GM21526 (cell line): ENCODE results near the gene CERKL.

Experiments
- ATAC-seq: cut with Tn5 transposase; IDR thresholded peaks from one replicate; pipeline ENCODE4 v1.9.1; 2021; ENCODE audit warnings: moderate library complexity; ENCODE audit not compliant: unreplicated experiment, low FRiP score

CERKL gene

DNA sequence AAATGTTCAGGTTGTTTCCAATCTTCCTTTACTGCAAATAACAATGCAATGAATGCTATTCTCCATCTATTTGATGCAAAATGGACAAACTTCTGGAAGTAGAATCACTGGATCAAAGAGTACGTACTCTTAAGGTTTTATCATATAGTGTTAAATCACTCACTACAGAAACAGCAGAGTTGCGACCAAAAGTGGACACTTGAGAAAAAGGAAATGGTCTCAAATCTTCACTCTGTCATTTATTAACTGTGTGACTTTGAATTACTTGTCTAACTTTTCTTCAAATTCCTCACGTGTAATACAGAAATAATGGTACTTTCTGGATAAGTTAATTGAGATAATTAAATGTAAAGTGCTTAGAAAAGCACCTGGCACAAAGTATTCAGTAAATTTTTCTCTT is 78.1 kb downstream of the CERKL start:
- no peak for ATAC-seq

DNA sequence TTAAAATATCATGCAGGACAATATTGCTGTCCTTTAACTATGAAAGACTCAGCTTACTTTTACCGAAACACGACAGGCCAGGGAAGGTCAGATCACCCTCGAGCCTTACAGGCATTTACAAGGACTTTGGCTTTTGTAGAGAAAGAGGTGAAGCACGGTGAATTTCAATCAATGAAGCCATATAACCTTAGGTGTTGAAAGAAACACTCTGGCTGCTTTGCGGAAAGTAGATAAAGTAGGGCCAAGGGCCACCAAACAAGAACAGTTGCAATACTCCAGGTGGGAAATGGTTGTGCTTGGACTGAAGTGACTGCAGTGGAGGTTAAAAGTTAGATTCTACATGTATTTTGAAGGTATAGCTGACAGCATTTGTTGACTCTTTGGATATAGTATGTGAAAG is 80.5 kb downstream of the CERKL start:
- no peak for ATAC-seq

DNA sequence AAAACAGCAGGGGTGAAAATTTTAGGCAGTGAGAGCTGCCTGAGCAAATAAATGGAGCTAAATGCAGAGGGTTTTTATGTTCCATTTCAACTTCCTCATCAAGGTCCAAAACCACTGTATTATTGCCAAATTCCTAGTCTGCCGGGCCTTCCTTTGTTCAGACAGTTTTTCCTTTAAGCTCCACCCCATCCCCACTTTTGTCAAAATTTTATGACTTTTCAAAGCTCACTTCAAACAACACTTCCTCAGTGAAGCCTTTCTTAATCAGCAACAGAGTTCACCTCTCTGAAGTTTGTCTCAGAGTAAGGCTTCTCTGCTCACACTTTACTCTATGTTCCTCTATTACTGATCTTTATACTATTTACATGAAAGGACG is 81.3 kb downstream of the CERKL start:
- ATAC-seq: no peak

DNA sequence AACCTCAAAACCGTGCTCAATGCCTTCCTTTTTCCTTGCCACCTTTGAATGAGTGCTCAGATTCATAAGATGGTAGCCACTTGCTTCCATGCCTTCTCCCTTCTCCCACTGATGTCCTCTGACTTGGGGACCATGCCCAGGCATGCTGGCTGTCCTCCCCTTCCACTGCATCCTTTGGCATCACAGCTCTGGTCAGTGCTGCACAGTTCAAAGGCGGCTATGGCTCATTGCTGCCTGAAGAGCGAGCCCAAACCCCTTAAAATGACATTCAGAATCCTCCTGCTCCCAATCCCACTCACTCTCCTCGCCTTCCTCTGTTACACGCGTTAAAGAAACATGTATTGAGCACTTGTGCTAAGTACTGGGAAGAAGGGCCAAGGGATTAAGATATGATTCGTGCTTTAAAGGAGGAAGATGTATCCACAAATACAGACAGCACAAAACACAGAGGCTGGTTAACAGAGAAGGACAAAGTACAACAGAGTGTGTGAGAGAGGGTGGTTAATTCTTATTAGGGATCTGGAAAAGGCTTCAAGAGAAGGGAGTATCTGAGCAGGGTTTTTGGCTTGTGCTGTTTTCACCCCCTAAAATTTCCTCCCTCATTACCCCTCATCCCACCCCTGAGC is 81.8 kb downstream of the CERKL start:
- no peak for ATAC-seq

DNA sequence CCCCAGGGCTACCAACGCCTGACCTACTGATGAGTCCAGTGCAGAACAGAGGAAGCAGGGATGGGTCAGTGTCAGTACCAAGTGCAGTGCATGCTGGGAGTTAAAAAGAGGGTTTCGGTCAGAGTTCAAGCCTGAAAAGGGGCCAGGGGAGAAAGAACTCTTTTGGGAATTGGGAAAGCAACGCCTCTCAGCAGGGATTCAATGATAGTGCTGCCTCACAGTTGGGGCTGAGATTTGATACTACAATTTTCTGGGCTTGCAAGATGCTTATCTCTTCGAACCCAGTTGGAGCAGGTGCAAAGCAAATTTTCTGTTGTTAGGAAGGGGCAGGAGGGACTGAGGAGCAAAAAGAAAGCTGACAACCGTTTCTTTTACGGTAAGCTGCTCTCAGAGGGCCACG is 82.6 kb downstream of the CERKL start:
- ATAC-seq: no peak

DNA sequence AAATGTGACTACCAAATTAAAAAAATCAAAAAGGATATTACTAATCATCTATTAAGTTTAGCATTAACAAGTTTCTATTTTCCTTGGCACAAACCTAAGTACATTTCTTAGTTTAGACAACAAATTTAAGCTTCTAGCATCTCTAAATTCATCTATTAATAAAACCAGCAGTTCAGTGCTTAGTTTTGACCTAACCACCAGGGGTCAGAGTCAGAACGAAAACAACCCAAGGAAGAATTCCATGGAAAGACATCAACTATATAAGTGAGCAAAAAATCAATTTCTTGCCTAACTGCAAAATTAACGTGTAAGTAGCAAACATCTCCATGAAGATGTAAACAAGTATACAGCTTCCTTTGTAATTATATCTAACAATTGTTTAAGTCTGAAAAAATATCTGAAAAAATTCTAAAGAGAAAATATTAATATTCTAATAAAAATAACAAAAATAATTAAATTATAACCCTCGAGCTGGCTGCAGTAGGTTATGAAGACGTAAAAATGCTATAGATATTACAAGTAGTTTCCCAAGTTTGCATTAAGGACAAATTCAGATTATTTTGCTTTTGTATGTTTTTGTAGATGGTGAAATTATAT is 83.7 kb downstream of the CERKL start:
- ATAC-seq: no peak

DNA sequence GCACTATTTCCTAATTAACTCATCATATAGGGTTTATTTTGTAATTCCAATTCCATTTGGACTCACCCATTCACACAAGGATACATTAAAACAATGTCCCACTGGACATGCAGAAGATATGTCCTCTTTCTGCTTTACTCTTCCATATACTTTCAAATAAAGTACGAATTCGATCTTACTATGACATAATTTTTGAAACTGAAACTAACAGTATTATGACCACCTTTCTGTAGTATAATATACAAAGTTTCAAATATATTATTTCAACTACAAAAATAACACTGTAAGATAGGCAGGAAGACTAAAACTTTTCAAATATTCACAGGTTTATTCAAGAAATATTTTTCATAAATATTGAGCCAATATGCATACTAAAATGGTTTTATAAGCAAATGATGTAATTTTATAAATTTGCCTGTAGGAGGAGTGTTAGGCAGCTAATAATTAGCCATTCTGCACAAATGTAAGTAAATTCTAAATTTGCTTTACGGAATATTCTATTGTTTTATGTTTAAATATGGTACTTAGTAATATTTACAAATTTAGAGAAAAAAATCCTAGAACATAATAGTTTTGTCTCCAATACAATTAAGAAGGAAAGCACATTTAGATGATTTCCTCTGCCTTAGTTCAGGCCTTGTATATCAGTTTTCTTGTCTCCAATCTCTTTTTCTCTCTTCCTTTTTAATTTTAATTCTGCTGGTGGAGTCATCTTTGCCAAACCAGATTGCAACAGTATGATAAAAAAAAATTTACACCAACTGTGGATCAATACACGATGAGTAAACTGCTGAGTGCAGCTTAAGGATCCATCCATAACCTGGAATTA is 85.9 kb downstream of the CERKL start:
- ATAC-seq: no peak

DNA sequence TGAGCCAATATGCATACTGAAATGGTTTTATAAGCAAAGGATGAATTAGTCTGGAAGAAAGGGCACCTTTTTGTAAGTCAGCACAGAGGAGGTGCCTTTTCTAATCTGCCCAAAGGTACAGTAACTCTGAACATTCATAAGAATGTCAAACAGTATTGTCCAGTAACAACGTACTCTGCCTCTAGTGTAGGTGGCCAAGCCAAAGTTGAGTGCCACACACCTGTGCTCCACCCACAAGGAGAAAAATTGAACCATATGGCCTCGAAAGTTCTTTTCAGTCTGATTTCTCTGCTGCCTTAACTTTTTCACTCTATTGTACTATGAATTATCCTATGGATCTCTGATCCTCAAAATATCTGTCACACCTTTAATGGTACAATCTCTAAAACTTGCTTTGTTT is 86.8 kb downstream of the CERKL start:
- no peak for ATAC-seq

DNA sequence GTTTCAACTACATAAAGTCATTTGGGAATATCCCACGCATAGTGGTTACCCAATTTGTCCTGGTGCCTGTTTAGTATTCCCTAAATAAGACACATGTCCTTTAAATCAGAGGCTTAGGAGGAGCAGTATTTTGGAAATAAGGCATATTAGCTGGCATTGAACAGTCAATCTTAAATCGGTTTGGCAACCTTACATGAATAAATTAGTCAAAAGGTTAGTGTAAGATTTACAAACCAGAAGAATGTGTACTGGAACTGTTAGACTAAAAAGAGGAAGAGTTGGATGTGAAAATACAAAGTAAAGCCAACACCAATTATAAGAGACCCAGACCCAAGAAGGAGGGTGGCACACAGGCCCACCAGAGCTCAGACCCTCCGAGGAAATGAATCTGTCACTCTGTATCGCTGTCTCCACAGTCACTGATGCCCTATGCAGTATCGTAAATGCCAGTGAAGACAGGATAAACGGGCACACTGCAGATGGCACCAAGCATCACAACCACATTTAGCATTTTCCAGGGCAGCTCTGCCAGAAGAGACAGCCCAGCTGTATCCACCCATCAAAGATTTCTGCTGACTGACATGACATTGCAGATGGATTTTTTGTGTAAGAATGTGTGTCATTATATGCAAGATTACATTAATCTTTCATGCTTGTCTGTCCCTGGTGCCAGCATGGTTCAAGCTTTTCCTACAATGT is 90.4 kb downstream of the CERKL start:
- no peak for ATAC-seq

DNA sequence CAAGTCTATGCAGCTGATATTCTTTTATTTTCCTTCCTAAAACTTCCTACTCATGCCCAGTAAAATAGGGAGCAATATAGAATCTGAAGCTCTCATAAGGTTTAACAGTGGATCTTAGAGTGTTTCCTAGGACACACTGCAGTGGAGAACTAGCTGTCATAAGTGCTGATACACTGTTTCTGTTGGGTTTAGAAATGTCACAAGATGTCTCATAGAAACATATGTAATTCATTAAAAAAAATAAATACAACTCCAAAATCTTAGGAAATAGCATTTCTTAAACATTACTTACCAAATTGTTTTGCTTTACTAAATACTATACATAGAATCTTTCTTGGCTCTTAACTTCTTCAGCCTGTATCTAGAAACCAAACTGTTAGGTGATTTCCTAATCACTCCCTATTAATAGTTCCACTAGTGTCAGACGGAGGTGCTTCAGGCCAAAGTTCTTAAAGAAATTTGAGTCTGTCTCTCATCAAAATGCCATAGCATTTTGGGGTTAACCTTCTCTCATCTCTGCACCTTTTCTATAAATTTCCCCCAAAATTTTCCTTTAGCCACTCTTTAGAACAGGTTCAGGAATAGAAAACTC is 93.7 kb downstream of the CERKL start:
- no peak for ATAC-seq

DNA sequence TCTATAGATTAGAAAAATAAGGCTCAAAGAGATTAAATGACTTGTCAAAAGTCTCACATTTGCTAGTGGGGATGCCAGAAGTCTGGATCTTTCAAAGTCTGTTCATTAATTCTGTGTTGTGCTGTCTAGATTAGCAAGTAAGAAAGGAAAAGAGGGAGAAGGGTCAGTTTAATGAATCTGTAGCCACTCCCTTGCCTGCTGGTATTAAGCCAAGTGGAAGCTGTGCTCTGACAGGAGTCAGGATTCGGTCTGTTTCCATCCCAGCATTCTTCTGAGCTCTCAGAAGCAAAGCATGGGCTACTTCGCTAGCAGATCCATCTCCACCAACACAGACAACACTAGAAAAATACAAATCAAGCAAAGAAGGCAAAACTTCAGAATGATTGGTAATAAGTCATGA is 98.5 kb downstream of the CERKL start:
- ATAC-seq: no peak

DNA sequence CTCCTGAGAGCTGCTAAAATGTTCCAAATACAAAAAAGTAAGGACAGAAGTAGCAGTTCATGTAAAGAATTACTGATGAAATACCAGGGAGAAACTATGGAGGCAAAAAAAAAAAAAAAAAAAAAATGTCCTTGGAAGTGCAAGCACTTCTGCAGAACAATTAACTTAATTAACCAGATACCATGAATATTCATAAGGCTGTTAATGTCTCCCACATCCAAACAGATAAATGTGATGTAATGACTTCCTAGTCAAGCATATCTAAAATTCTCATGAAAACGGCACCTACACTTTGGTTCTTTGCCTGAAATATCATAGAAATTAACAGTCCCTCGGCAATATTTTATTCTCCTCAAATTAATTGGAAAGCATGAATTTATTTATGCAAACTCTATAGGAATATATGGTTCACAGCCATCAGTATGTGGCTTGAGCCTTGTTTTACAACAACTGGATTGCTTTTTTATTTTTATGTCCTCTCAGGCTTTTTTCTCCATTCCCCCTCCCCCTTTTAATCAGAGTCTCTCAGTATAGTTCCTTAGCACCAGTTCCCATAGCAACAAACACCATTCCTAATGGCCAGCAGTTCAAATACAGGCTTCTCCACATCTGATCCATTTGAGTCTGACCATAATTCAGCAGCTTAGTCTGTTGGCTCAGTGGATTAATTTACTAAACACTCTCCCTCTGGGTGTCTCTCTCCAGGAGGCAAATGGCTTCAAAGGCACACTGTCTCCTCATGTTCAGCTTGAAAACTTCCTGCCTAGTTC is 102.7 kb downstream of the CERKL start:
- ATAC-seq: no peak

DNA sequence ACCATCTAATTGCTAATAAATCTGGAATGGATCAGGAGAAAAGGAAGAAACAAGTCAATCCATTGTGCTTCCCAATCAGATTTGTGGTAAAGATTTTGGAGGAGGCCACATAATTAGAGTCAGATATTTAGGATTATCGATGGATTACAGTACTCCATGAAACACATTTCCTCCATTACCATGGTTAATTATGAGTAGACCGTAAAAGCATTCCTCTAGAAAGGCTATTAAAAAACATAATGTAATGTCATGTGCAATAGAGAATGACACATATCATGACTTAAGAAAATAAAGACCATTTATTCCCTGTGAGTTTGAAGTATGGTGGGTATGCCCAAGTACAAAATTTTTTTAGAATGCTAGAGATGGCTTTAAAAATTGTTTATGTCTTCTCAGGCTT is 103.7 kb downstream of the CERKL start:
- no peak for ATAC-seq

DNA sequence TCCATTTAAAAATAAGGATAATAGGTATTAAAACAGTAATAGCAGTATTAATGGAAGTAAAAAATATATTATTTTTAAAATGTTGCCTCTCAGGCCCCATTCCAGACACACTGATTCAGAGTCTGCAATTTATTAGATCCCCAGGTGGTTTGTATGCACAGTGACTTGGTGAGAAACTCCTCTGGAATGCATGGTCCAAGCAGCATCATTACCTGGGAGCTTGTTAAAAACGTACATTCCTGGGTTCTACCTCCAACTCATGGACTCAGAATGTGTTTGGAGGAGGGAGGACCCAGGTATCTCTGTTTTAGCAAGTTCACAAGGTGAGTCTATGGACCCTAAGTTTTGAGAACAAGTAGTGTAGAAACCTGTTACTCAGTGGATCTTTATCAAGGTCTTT is 104.1 kb downstream of the CERKL start:
- no peak for ATAC-seq

DNA sequence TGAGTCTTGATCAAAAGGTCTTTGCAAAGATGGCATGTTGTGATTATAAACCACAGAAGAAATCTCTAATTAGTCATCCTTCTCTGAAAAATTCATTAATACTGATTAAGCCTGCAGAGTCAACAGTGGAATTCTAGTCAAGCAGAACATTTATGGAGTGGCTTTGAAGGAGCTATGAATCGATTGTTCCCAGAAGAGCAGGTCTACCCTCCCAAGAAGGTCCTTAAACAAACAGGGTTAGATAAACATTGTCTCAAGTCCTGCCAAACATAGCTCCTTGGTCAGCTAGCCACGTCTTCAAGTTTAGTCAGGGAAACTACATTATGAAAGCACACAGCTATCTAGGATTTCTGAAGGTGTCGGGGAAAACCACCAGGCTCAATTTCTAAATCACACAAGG is 110.8 kb downstream of the CERKL start:
- ATAC-seq: no peak

DNA sequence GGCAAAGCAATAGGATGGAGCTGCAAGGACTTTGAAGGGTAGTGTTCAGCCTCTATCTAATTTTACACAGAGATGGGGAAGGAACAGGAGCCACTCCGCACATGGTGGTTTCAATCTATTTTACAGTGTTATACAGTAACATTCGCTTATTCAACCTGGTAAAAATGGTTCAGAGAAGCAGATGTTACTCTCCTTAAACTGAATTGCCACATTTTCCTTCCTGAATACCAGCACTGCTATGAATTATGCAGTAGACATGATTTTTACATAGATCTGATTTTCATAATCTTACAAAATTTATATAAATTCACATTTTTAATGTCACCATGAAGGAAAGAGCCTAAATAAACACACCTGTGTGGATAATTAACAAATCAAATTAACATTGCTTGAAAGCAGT is 114.7 kb downstream of the CERKL start:
- no peak for ATAC-seq

DNA sequence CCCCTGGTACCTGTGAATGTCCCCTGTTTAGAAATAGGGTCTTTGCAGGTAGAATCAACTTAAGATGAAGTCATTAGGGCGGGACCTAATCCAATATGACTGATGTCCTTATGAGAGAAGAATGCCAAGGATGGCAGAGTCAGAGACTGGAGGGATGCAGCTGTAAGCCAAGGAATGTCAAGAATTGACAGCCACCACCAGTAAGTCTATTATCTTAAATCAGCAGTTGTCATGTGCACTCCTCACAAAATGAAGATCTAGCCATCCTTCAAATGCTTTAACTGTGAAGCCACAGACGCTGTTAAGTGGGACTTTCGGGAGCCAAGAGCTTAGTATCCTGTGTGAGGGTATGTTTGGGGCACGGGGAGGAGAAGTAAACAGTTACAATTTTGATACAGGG is 116.5 kb downstream of the CERKL start:
- no peak for ATAC-seq

DNA sequence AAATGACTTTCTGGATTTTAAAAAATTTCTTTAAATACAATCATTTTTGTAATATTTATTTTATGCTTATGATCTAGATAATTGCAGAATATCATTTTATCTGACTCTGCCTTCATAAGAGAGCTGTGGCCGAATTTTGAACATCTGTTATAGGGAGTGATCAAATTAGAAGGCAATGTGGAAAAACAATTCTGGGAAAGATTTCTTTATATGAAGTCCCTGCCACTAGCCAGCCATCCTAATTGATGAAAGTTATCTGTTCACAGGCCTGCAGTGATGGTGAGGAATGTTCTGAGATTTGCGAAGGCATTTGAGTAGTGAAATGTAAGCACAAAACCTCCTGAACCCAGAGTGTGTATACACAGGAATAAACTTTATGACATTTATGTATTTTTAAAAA is 120.2 kb downstream of the CERKL start:
- ATAC-seq: no peak

DNA sequence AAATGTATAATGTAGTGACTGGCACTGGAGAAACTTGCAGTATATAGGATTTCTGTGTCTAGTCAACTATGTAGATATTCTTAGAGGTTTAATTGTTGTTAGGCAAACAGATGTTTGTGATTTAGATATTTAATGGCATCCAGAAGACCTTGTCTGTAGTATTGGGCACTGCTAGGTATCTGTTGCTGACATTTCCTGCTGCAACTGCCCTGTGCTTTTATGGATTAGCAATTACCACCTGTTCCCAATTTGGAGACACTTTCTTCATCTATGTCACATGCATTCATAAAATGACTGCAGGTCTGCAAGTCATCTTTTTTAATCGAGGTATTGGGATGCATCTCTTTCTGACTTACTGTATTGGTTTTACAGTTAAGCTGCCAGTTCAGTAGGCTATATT is 128.5 kb downstream of the CERKL start:
- ATAC-seq: no peak

DNA sequence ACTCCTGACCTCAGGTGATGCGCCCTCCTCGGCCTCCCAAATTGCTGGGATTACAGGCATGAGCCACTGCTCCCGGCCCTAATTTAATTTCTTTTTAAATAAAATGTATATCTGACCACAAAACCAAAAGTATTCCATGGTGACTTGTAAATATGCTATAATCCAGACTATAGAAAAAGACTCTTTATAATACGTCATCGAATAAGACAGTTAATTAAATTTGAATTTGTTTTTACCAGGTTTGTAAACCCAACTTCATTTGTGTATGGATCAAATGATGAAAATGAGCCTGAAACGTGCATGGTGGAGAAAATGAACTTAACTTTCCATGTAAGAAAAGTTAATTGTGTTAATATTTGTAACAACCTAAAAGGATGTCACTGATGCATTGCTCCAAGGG is 129.8 kb downstream of the CERKL start:
- ATAC-seq: no peak
